Spleen (tissue), 11 donors: ENCODE results near the gene PDE3A. TPM values are rescaled to one million over a fixed set of nuclear protein-coding genes. Genes with fewer than 3 reads are reported as not detected.
"Not testable (repeated sequence)": the region's sequence is repeated elsewhere in the genome, so short reads cannot be mapped to it uniquely, and the experiment has no call there.

Experiments used
- DNase-seq: peaks from one replicate; pipeline ENCODE4 v3.0.0-alpha.2; 2020
- H3K27ac ChIP-seq, 8 donors: fragments of 200-600 bp; sonication (generic) in 7 of 8; 1 replicate in 4 of 8; 2 replicates in 4 of 8; pipeline versions ENCODE4 v1.5.0 to v1.8.0; 2016 to 2021; ENCODE audit warnings: inconsistent platforms in 4 of 8, mild to moderate bottlenecking in 4 of 8, moderate library complexity in 1 of 8
- H3K27me3 ChIP-seq, 7 donors: fragments of 200-600 bp; sonication (generic) in 6 of 7; replicated peaks in 1 of 7; 1 replicate in 4 of 7; 2 replicates in 3 of 7; pipeline versions ENCODE4 v1.5.0 to v1.8.0; 2016 to 2021; ENCODE audit warnings: inconsistent platforms in 3 of 7, mild to moderate bottlenecking in 1 of 7
- H3K36me3 ChIP-seq, 6 donors: fragments of 200-600 bp; sonication (generic) in 5 of 6; 1 replicate in 4 of 6; 2 replicates in 2 of 6; pipeline versions ENCODE4 v1.5.0 to v1.8.0; 2016 to 2021; ENCODE audit warnings: inconsistent platforms in 2 of 6
- H3K4me1 ChIP-seq, 6 donors: fragments of 200-600 bp; sonication (generic) in 5 of 6; 1 replicate in 3 of 6; 2 replicates in 3 of 6; pipeline versions ENCODE4 v1.5.0 to v1.8.0; 2016 to 2021; ENCODE audit warnings: inconsistent platforms in 3 of 6
- H3K4me3 ChIP-seq, 8 donors: fragments of 200-600 bp; sonication (generic) in 7 of 8; 1 replicate in 4 of 8; 2 replicates in 4 of 8; pipeline versions ENCODE4 v1.5.0 to v1.8.0; 2016 to 2021; ENCODE audit warnings: inconsistent platforms in 4 of 8, mild to moderate bottlenecking in 4 of 8, moderate library complexity in 2 of 8
- H3K9me3 ChIP-seq, 8 donors: fragments of 200-600 bp; sonication (generic) in 7 of 8; 1 replicate in 4 of 8; 2 replicates in 4 of 8; pipeline versions ENCODE4 v1.5.0 to v1.8.0; 2016 to 2021; ENCODE audit warnings: inconsistent platforms in 4 of 8
- POLR2A ChIP-seq, 3 donors: fragments of 450-650 bp; IDR thresholded peaks; one replicate each; pipeline ENCODE4 v1.5.1; 2017; ENCODE audit warnings: antibody characterized with exemption in 3 of 3, mild to moderate bottlenecking in 1 of 3
- POLR2AphosphoS5 ChIP-seq, 3 donors: sonication (generic); formaldehyde crosslinking; IDR thresholded peaks; one replicate each; pipeline ENCODE4 v1.5.1; 2017; ENCODE audit warnings: antibody characterized with exemption in 3 of 3
- WGBS, 5 donors: extraction: QIAGEN DNeasy Blood & Tissue Kit in 3 of 5; methylation state at CpG; one replicate each; pipeline versions ENCODE4 v1.1.5 to v1.1.7; 2013 to 2018; 5-methylcytosine and 5-hydroxymethylcytosine counted together
- intact Hi-C: fragments of 100-400 bp; cut with DNase I; formaldehyde crosslinking; loops from one replicate; pipeline ENCODE4 v1.15.0; 2023; ENCODE audit warnings: low total_unique reads
- polyA plus RNA-seq, 3 donors: library from polyadenylated mRNA; stranded (reverse); fragments of 200-250 nt; gene quantifications; one replicate each; pipeline ENCODE4 v1.2.1, GENCODE V29; 2013
- total RNA-seq, 7 donors: library from RNA; depleted of rRNA in 3 of 7; stranded (reverse); fragments of >200 nt in 3 of 7; fragmentation: NEBNext Ultra II Directional in 4 of 7; extraction: Animal tissue kit (Norgen Biotek cat#: 25700) in 4 of 7; gene quantifications; one replicate each; pipeline versions ENCODE4 v1.1.0 to v1.2.1, GENCODE V29; 2016 to 2021
- TF ChIP-seq, protein P1 (sequence below), 11 experiments: fragments of 200-600 bp in 7 of 11; fragments of 450-650 bp in 4 of 11; sonication (generic) in 4 of 11; IDR thresholded peaks in 8 of 11; conservative IDR thresholded peaks in 3 of 11; 1 replicate in 7 of 11; 2 replicates in 4 of 11; pipeline versions ENCODE4 v1.4.0 to v1.8.0; 2016 to 2021; ENCODE audit warnings: antibody characterized with exemption in 11 of 11, inconsistent platforms in 4 of 11, mild to moderate bottlenecking in 1 of 11
- donor health status: healthy with polysubstance abuse.
- donor health status: DM: no; HTN: no; CAD: no; lungs with moderate emphysema.
- donor health status: DM: no; HTN: no; CAD: no.
- donor health status: Bipolar disorder and iron deficiency.
- donor health status: healthy.
- donor health status: DM: no; HTN: no; CAD: no.
- donor health status: DM: yes; HTN: yes; CAD: no.

Gene PDE3A
- total and polyA plus RNA-seq, 10 donors: 0.57 to 10.1 (median 7.5) TPM

DNA sequence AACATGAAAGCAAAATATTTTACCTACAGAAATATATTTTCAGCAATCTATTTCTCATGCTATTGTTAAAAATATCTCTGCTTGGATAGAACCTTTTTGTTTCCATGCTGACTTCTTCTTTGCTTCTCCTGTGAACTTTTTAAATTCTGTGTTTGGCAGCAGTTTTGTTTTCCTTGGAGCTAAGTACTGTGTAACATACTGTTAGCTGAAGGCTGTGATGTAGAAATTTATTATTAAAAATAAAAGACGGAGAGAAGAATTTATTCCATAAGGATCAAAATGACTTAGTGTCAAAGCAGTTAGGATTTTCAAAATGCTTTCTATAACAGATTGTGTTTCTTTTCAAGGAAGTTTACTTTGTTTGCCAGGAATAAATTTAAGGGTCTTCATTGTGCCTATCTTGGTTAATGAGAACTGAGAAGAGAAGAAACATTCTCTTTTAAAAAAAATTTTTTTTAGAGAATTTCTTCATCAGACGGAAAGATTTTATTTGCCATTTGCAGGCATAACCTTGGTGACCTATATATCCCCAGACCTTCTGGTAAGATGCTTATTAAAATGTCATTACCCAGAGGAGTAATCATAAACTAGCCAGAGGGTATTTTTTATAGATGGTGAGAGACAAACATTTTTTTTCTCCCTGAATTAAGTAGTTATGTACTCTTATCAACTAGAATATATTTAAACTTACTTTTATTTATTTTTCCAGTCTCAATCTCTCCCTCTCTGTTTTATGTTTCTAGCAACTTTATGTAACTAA, 179.7 kb downstream of the PDE3A start:
- Histone ChIP-seq H3K27me3 (no peaks in the 10 kb centered on the region), H3K27ac (peak overlapping the region in 2 of 8 donors; percentile 1 to 6), H3K9me3 (peaks cover 0 to 8% (median 0%) of the 10 kb centered on the region in 8 donors), H3K36me3 (no peaks in the 10 kb centered on the region), H3K4me3 (no peak overlapping the region), H3K4me1 (no peaks in the 10 kb centered on the region)
- no peak for DNase-seq
- intact Hi-C loops: no loop called here
- WGBS, 5 donors: 66 to 81% (median 72%) methylated on average over 2 of the region's 2 CpGs
- TF ChIP-seq, protein P1, sequence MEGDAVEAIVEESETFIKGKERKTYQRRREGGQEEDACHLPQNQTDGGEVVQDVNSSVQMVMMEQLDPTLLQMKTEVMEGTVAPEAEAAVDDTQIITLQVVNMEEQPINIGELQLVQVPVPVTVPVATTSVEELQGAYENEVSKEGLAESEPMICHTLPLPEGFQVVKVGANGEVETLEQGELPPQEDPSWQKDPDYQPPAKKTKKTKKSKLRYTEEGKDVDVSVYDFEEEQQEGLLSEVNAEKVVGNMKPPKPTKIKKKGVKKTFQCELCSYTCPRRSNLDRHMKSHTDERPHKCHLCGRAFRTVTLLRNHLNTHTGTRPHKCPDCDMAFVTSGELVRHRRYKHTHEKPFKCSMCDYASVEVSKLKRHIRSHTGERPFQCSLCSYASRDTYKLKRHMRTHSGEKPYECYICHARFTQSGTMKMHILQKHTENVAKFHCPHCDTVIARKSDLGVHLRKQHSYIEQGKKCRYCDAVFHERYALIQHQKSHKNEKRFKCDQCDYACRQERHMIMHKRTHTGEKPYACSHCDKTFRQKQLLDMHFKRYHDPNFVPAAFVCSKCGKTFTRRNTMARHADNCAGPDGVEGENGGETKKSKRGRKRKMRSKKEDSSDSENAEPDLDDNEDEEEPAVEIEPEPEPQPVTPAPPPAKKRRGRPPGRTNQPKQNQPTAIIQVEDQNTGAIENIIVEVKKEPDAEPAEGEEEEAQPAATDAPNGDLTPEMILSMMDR (IDR thresholded peaks at IDR 0.05 in 8 of 11, conservative IDR thresholded peaks at IDR 0.05 in 3 of 11): no peak
- no peak for TF ChIP-seq POLR2AphosphoS5 (IDR thresholded peaks at IDR 0.05)
- TF ChIP-seq POLR2A (IDR thresholded peaks at IDR 0.05): no peak

DNA sequence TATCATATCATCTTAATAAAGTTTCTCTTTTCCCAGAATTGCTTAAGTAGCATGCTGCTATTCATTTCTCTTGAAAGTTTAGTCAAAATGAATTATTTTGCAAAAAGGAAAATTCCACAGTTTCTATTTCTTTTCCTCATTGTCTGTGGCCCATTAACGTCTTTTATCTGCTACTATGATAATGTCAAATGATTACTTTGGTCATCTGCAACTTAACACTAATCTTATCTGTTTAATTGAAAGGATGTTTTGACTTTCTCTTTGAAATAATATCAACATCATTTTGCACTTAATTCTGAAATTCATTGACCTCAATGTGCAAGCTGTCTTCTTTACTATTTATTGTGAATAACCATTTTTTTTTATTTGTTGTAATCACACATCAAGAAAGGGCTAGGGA, 180.3 kb downstream of the PDE3A start:
- no peak for DNase-seq
- intact Hi-C loops: no loop called here
- H3K9me3 ChIP-seq: peaks cover 0 to 8% (median 0%) of the 10 kb centered on the region in 8 donors
- H3K27me3 ChIP-seq: no peaks in the 10 kb centered on the region
- H3K27ac ChIP-seq: peak overlapping the region in 1 of 8 donors; percentile 9
- no peak for TF ChIP-seq POLR2AphosphoS5 (IDR thresholded peaks at IDR 0.05)
- TF ChIP-seq, protein P1 (IDR thresholded peaks at IDR 0.05 in 8 of 11, conservative IDR thresholded peaks at IDR 0.05 in 3 of 11): no peak
- no peak for TF ChIP-seq POLR2A (IDR thresholded peaks at IDR 0.05)
- no peaks in the 10 kb centered on the region for H3K36me3 ChIP-seq
- H3K4me3 ChIP-seq: no peak overlapping the region
- WGBS, 5 donors: 32 to 58% (median 52%) methylated on average over 1 of the region's 1 CpG
- no peaks in the 10 kb centered on the region for H3K4me1 ChIP-seq

DNA sequence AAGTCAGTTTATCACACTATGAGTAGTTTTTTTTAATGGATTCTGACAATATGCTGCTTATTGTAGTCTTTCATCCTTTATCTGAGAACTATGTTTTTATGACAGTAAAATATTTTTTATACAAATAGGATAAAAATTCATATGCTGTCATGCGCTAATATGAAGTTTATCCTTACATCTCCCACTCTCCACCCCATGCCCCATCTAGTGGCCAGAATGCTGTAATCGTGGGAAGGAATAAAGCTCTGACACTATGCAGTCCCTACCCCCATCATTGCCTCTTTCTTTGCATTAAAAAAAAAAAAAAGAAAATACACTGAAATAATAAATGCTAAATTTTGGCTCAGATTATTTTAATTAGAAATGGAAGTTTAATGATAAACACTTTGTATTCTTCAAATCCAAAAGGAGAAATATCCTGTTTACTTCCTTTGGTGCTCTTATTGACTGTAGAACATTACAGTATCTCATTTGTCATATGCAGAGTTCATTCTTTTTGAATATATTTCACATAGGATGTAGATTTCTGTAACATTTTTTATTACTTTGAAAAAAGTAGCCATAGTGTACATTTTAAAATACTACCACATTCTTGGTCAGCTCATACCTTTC, 180.9 kb downstream of the PDE3A start:
- Histone ChIP-seq H3K4me3 (no peak overlapping the region), H3K27me3 (no peaks in the 10 kb centered on the region), H3K9me3 (peaks cover 0 to 8% (median 0%) of the 10 kb centered on the region in 8 donors), H3K27ac (peak overlapping the region in 1 of 8 donors; percentile 9), H3K36me3 (no peaks in the 10 kb centered on the region), H3K4me1 (no peaks in the 10 kb centered on the region)
- intact Hi-C loops: no loop called here
- WGBS, 5 donors: 33 to 52% (median 40%) methylated on average over 2 of the region's 2 CpGs
- DNase-seq: no peak
- TF ChIP-seq POLR2AphosphoS5 (IDR thresholded peaks at IDR 0.05): no peak
- TF ChIP-seq, protein P1 (IDR thresholded peaks at IDR 0.05 in 8 of 11, conservative IDR thresholded peaks at IDR 0.05 in 3 of 11): peak in 4 of 11 experiments; percentile 19 to 29 (median 21)

DNA sequence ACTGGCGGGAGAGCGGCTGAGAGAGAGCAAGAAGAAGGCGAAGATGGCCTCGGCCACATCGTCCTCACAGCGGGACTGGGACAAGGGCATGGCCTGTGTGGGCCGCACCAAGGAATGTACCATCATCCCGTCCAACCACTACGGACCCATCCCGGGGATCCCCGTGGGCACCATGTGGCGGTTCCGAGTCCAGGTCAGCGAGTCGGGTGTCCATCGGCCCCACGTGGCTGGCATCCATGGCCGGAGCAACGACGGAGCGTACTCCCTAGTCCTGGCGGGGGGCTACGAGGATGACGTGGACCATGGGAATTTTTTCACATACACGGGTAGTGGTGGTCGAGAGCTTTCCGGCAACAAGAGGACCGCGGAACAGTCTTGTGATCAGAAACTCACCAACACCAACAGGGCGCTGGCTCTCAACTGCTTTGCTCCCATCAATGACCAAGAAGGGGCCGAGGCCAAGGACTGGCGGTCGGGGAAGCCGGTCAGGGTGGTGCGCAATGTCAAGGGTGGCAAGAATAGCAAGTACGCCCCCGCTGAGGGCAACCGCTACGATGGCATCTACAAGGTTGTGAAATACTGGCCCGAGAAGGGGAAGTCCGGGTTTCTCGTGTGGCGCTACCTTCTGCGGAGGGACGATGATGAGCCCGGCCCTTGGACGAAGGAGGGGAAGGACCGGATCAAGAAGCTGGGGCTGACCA, 183.6 kb downstream of the PDE3A start:
- intact Hi-C loops, H3K36me3 ChIP-seq, H3K4me1 ChIP-seq, H3K27ac ChIP-seq, H3K27me3 ChIP-seq, H3K9me3 ChIP-seq, H3K4me3 ChIP-seq: not testable (repeated sequence)
- peak; percentile 54 for DNase-seq
- WGBS, 5 donors: 95 to 96% (median 96%) methylated on average over 44 to 48 of the region's 48 CpGs

DNA sequence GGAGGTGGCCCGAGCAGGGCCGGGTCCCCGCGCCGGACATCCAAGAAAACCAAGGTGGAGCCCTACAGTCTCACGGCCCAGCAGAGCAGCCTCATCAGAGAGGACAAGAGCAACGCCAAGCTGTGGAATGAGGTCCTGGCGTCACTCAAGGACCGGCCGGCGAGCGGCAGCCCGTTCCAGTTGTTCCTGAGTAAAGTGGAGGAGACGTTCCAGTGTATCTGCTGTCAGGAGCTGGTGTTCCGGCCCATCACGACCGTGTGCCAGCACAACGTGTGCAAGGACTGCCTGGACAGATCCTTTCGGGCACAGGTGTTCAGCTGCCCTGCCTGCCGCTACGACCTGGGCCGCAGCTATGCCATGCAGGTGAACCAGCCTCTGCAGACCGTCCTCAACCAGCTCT, 184.2 kb downstream of the PDE3A start:
- H3K9me3 ChIP-seq, H3K4me3 ChIP-seq, DNase-seq, H3K36me3 ChIP-seq, H3K27me3 ChIP-seq, intact Hi-C loops, H3K4me1 ChIP-seq, H3K27ac ChIP-seq: not testable (repeated sequence)
- WGBS, 5 donors: 88 to 97% (median 96%) methylated on average over 6 to 22 of the region's 23 CpGs
